Measurements from ENCODE around the gene MANEAL.
"Not testable (repeated sequence)": the region's sequence is repeated elsewhere in the genome, so short reads cannot be mapped to it uniquely, and the experiment has no call there.

MANEAL gene, protein sequence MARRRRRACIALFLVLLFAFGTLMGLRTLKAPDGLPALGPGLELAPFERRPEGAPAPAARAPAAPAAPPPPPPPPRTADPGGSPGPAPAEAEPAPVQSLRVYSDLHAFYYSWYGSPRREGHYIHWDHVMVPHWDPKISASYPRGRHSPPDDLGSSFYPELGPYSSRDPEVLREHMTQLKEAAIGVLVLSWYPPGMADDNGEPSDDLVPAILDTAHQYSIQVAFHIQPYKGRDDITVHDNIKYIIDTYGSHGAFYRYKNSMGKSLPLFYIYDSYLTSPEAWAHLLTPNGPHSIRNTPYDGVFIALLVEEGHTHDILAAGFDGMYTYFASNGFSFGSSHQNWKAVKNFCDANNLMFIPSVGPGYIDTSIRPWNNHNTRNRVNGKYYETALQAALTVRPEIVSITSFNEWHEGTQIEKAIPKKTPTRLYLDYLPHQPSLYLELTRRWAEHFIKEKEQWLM

DNA sequence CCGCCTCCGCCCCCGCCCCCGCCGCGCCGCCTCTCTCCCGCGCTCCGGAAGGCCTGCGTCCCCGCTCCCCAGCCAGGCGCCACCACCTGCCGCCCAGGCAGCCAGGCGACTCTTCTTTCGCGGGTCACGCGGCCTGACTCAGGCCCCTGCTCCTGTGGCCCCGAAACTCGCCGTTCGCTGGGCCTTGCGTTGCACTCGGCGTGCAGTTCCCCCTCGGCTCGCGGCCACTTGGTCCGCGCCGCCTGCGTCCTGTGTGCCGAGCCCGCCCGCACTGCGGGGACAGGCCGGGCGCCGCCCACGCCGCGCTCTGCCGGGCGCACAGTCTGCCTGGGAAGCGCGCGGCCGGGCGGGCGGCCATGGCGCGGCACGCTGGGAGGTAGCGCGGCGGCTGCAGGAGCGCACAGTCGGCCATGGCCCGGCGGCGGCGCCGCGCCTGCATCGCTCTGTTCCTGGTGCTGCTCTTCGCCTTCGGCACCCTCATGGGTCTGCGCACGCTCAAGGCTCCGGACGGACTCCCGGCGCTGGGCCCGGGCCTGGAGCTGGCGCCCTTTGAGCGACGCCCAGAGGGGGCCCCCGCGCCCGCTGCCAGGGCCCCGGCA lies at the start of gene MANEAL:
Gene MANEAL, plus strand, starts transcription at position 75 of the 599 bp plus-strand sequence. Its CDS starts 336 bp downstream, at position 411.
- DNase-seq (ENCODE audit: low read depth), result no peak

DNA sequence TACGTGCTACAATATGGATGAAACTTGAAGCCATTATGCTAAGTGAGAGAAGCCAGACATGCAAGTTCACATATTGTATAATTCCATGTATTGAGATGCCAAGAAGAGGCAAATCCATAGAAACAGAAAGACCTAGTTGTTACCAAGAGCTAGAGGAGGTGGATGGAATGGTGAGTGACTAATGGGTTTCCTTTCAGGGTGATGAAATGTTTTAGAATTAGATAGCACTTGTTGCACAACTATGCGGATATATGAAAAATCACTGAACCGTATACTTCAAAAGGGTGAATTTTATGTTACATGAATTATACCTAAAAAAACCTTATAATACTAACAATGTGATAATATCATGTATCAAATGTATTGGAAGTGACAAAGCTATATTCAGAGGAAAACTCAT lies 46.8 kb upstream of the MANEAL start:
- no peak for DNase-seq (ENCODE audit: low read depth)

DNA sequence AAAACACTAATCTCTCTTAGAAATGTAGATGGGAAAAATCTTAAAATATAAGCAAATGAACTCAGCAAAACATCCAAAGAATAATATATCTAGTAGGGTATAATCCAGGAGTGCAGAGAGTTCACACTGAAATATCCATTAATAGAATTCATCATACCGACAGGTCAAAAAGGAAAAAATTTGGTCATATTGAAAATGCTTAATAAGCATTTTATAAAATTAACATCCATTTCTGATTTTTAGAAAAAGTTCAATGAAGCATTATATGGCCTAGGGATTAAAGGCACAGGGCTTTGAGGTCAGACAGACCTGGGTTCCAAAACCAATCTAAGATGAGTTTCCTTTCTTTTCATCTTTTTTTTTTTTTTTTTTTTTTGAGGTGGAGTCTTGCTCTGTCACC lies 45.1 kb upstream of the MANEAL start:
- DNase-seq (ENCODE audit: low read depth), result no peak

DNA sequence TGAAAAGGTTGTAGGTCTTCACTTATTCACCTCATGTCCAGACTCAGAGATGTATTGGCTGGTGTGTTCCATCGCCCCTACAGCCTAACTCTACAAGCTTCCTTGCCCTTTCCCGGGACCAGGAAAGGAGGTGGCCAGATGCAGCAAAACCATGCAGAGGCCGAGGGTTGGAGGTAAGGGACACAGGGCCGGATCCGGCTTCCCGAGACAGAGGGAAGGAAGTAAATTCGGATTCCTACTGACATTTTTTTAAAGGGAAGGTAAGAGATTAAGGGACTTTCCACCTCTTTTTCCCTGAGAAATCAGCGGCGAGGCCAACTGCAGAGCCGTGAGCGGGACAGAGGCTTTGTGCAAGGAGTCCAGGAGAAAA lies 41.4 kb upstream of the MANEAL start:
- no peak for DNase-seq (ENCODE audit: low read depth)

DNA sequence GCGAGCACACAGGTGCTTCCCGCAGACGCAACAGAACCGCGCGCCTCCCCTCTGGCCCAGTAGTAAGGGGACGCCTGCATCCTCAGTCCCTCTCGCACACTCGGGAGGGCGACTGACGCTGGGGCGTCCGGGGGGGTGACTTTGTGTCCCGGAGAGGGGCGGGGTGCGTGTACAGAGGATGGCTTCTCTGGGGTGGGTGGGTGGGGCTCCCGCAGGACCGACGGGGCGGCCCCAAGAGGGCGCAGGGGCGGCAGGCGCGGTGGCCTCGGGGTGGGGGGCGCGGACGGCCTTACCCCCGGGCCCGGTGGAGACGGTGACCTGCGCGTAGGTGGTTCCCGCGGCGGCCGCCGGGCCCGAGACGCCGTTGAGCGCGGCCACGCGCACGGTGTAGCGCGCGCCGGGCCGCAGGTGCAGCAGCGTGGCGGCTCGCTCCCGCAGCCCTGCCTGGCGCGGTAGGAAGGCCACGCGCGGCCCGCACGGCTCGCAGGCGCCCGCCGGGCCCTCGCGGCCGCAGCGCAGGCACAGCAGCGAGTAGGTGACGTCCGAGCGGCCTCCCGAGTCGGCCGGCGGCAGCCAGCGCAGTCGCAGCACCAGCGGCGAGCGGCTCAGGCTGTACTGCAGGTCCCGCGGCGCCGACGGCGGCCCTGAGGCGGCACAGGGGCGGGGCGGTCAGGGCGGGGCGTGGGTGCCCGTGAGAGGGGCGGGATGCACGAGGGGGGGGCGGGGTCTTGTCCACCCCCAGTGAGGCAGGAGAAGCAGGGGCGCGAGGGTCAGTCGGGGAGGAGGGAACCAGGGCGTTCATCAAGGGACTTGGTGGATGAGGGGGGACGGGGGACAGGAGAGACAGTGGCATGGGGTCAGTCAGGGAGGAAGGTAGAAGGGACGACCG lies 40.8 kb upstream of the MANEAL start:
- no peak for DNase-seq (ENCODE audit: low read depth)

DNA sequence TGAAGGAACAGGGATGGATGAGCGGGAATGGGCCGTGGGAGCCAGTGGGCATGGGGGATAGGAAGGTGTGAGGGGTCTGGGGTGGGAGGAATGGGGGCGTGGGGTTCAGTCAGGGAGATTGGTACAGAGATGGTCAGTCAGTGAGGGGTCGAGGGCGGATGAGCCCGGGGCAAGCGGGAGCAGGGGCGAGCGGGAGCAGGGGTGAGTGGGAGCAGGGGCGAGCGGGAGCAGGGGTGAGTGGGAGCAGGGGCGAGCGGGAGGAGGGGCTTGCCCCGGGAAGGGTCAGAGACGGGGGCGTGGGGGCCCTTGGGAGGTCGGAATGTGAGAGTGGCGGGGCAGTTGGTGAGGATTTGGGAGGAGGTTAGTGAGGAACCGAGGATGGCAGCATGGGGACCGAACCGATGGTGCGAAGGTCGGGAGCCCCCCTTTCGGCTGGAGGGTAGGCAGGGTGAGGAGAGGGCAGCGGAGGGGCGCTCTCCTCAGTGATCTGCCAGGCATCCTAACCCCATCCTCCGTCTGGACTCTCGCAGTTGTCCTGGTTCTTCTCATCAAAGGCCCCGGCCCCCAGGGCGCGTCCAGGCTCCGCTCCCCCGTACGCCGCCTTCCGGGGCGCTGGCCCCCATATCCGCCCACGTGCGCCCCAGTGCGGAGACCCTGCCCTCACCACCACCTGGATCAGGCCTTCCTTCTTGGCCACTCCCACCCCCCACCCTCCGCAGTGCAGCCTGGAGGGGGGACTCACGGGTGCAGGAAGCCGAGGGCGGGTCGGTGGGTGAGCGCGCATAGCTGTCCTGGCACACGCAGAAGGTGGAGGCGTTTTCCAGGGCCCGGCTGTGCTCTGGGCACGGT lies 40.0 kb upstream of the MANEAL start:
- no peak for DNase-seq (ENCODE audit: low read depth)

DNA sequence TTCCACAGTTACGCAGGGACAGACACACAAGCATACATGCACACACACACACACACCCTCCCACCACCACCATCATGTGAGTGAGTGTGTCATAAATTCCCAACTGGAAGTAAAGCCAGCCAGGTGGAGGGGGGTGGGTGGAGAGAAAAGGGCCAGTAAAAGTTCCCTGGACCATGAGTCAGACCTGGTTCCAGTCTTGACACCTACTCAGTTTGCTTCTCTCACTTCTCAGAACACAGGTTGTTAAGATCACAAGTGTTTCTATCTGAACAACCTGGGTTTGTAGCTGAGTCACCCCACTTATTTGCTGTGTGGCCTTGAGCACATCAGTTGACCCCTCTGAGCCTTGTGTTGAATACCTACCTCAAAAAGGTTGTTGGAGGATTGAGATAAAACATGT lies 38.4 kb upstream of the MANEAL start:
- DNase-seq (ENCODE audit: low read depth), result no peak

DNA sequence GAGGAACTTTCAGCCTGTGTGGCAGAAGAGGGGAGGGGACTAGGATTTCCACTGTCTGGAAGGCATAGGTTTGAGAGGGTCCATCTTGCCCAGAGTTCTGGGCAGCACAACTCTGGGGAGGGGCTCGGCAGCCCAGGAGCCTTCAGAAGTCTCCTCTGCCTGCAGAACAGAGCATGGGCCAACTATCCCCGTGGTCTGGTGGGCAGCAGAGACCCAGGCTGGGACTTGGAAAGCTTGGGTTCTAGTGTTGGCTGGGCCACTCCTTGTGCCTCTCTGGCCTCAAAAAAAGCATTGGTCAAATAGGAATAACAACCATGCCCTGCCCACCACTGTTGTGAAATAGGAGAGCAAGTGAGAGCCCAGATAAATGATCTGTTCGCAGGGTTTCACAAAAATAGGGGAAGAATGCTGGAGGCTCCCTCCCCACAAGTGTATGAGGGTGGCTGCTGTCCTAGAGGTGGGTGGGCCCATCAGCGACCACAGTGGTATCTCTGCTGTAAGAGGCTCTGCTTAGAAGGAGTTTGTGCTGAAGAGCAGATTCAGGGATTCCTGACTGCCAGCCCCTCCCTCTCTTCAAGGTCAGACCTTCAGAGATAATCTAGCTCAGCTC lies 37.6 kb upstream of the MANEAL start:
- DNase-seq (ENCODE audit: low read depth), result no peak

DNA sequence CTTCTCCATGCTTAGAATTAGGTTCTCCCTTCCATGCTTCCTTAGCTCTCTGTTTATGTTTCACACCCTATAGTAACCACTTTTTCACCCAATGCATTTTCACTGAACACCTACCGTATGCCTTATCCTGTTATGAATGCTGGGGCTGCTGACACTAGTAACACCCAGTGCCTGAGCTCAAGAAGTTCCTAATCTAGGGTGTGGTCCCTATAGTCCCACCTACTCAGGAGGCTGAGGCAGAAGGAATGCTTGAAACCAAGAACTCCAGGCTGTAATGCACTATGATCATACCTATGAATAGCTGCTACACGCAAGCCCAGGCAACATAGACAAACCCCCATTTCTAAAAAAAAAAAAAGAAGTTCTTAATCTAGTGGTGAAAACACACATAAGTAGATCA lies 34.2 kb upstream of the MANEAL start:
- DNase-seq (ENCODE audit: low read depth), result no peak

DNA sequence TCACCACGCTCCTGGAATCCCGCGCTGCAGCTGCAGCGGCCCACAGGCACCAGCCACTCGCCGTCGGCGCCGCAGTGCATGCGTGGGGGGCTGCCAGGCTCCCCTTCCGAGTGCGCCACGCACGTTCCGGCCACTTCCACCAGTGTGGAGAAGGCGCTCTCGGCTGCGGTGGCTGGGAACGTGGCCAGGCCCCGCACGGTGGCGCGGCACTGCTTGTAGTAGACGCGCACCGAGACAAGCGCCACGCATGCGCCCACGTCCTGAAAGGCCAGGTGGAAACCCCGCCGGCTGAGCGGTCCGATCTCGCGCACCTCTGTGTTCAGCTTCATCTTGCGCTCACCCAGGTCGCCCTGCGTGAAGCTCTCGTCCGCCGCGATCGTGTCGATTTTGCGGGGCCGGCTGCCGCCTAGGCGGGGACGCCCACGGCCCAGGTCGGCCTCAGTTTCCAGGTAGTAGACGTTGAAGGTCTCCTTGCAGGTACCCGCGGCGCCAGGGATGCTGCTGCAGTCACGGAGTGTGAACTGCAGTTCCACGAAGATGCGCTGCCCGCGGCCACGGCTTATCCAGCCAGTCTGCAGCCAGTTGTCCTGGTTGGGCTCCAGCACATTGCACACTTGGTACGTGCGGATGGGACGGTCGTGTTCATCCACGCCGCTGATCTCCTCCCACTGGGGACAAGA lies 32.1 kb upstream of the MANEAL start:
- DNase-seq (ENCODE audit: low read depth), result no peak

DNA sequence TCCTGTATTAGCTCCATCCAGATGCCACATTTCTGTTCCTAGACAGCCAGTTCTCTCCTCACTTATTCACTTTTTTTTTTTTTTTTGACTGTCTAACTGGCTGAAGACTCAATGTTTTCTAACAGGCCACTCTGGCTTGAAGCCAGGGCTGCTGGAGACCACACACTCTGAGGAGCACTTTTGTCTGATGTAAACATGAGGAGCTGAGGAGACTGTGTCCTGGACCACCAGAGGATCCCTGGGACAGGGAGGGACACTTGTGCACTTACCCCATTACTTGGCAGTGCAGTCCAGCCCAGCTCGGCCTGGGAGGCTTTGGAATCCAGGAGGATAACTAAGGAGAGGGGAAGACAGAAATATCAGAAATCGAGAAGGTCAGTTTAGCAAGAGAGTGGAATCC lies 31.1 kb upstream of the MANEAL start:
- DNase-seq (ENCODE audit: low read depth), result no peak

DNA sequence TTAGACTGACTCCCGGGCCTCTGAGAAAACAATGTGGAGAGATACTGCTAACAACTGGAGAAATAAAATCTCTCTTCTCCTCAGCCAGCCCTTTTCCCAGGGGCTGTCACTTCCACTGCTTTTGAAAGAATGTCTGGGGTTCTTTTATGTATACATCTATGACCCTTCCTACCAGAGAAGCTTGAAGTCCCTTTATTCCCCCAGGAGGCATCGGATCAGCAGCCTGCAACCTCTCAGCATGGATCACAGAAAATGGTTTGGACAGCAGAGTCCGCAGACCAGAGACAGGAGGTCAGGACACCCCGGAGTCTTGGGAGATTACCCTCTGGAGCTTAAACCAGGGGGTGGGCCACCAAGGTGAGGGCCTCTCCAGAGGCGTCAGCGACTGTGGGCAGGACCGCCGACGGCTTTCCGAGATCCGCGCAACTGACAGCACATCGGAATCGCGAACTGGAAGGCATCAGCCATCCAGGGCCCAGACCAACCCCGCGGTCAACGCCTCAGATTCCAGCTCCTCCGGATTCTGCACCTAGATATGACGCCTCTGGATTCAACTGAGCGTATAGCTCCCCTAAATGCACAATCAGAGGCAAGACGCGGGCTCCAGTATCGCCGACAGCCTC lies 29.7 kb upstream of the MANEAL start:
- DNase-seq (ENCODE audit: low read depth), result no peak

DNA sequence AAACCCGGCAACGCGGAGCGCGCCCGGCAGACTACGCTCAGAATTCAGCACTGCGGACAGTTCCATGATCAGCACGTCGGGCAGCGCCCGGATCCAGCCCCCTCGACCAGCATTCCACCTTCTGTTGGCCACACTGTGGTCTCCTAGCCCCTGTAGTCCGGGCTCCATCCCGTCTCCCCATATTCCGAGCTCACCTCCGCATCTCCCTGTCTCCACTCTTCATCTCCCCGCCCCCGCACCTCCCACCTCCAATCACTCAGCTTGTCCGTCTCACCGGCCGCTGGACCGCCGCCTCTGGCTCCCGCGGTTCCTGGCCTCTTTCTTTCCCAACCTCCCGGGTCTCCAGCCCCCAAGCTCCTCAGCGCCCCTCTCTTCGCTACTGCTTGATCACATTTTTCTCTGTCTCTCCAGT lies 29.2 kb upstream of the MANEAL start:
- no peak for DNase-seq (ENCODE audit: low read depth)

DNA sequence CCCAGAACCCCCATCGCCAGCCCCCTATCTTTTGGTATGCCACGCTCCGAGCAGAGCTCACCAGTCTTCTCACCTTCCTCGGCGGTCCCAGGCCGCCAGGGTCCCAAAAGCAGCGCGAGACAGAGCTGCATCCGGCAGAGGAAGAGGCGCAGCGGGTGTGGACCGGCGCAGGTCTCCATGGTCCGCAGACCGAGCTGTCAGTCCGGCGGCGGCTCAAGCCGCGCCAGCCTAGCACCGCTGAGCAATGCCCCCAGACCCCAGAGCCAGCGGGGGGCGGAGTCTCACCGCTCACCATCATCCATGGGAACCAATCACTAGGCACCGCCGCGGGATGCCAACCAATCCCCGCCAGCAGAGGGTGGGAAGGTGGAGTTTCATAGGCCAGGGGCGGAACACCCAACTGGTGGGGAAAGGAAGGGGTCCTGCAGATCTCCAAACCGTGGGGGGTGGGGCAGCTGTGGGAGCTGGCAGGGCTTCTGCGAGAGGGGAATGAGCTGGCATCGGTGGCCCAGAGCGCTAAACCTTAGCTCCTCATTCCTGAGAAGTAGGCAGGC lies 28.7 kb upstream of the MANEAL start, which contains the start of gene EPHA10:
Gene EPHA10, minus strand, starts transcription at position 233 of the 554 bp plus-strand sequence. Its CDS starts 54 bp downstream, at position 179.
- no peak for DNase-seq (ENCODE audit: low read depth)

DNA sequence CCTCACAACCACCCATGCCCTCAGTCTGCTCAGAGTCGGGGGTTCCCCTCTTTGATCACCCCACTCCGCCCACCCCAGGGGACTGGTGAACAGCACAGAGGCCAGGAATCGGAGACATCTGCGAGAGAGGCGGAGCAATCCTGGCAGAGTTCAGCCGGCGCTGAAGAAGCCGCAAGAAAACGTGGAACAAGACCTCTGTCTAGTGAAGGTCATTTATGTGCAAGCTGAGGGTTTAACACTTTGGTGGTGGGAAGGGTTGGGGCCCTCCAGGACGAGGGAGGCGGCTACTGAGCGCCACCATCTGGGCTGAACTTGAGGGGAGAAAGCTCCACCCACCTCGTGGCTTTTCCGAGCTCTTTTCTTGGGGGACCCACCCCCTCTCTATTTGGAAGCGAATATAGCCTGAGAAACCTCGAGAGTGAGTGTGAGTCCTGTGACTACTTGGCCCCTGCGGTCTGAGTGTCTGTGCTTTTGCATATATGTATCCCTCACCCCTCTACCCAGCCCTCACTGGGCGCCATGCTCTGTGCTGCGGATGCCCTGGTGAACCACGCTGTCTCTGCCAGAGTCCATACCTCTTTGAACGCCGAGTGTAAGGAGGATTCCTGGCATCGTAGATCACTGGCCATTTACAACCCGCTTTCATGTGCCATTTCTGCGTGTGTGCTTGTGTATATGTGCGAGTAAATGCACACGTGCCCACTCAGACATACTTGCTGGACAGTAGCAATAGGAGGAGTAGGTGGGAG lies 27.6 kb upstream of the MANEAL start:
- DNase-seq (ENCODE audit: low read depth), result no peak

DNA sequence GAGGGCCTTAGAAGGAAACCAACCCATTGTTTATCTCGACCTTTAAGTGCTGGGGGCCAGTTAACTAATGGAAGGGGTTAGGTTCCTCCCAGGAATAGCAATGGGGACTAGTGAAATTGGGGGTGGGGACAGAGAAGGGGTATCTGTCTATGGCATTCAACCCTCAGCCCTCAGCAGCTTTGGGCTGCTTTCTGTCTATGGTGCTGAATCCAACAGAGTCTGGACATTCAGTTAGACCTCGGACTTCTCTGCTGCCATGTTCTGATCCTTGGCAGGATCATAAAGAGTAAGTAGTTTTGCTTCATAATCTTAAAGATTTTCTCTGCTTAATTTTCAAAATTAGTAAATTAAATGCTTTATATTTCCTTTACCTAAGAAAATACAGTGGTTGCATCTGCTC lies 26.2 kb upstream of the MANEAL start:
- no peak for DNase-seq (ENCODE audit: low read depth)

DNA sequence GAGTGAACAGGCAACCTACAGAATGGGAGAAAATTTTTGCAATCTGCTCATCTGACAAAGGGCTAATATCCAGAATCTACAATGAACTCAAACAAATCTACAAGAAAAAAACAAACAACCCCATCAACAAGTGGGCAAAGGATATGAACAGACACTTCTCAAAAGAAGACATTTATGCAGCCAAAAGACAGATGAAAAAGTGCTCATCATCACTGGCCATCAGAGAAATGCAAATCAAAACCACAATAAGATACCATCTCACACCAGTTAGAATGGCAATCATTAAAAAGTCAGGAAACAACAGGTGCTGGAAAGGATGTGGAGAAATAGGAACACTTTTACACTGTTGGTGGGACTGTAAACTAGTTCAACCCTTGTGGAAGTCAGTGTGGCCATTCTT lies 22.2 kb upstream of the MANEAL start:
- DNase-seq (ENCODE audit: low read depth), result not testable (repeated sequence)

DNA sequence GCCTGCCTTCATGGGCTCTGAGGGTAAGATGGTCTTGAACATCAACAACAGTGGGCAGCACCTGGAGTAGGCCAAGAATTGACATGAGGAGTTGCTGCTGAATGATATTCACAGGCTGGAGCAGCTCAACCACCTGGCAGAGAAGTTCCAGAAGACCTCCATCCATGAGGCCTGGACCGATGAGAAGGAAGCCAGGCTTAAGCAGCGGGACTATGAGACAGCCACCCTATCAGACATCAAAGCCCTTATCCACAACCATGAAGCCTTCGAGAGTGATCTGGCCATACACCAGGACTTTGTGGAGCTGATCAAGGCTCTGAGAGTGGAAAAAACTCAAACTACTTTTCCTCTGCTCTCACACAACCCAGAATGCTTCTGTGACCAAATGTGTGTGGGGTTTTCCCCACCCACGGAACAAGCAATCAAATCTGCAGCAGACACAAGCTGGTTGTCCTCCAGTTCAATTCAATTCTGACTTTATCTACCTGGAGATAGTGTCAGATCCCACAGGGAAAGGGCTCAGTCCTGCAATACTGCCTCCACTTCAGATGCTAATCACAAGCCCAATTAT lies 16.6 kb upstream of the MANEAL start:
- DNase-seq (ENCODE audit: low read depth), result no peak

DNA sequence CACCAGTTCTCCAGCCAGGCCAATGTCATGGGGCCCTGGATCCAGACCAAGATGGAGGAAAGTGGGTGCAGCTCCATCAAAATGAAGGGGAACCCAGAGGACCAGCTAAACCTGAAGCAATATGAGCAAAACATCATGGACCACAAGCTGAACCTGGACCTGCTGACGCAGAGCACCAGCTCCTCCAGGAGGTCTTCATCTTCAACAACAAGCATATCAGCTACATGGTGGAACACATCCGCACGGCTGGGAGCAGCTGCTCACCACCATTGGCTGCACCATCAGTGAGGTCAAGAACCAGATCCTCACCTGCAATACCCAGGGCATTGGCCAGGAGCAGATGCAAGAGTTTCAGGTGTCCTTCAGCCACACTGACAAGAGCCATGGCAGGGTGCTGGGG lies 15.0 kb upstream of the MANEAL start:
- no peak for DNase-seq (ENCODE audit: low read depth)
